OCI-LY1 (cell line): ENCODE data around the gene VAMP4.

ENCODE experiments used
- H2AFZ ChIP-seq: fragments of 200-600 bp; sonication (generic), shearing (Covaris generic); 2 replicates; pipeline ENCODE4 v1.6.0; 2014; ENCODE audit warnings: antibody characterized with exemption, mild to moderate bottlenecking, low read length
- H3F3A ChIP-seq: fragments of 200-600 bp; sonication (generic), shearing (Covaris generic); 2 replicates; pipeline ENCODE4 v1.6.0; 2014; ENCODE audit warnings: mild to moderate bottlenecking, antibody characterized with exemption, low read length, moderate library complexity; ENCODE audit not compliant: insufficient read depth
- H3K27ac ChIP-seq: fragments of 200-600 bp; sonication (generic); 2 replicates; pipeline ENCODE4 v1.5.1; 2014; ENCODE audit warnings: low read length, mixed run types, mild to moderate bottlenecking, low read depth; ENCODE audit not compliant: poor library complexity, severe bottlenecking
- H3K27me3 ChIP-seq: fragments of 200-600 bp; sonication (generic); 2 replicates; pipeline ENCODE4 v1.6.0; 2014; ENCODE audit warnings: antibody characterized with exemption, mild to moderate bottlenecking, low read length, moderate library complexity; ENCODE audit not compliant: insufficient read depth
- H3K36me3 ChIP-seq: fragments of 200-600 bp; sonication (generic); 2 replicates; pipeline ENCODE4 v1.6.1; 2014; ENCODE audit warnings: mild to moderate bottlenecking, antibody characterized with exemption, low read length, moderate library complexity, mixed read lengths; ENCODE audit not compliant: insufficient read depth
- H3K4me1 ChIP-seq: fragments of 200-600 bp; sonication (generic); 2 replicates; pipeline ENCODE4 v1.5.1; 2014; ENCODE audit warnings: mild to moderate bottlenecking, low read length, moderate library complexity; ENCODE audit not compliant: insufficient read depth, severe bottlenecking
- H3K4me2 ChIP-seq: fragments of 200-600 bp; sonication (generic), shearing (Covaris generic); 2 replicates; pipeline ENCODE4 v1.6.1; 2014; ENCODE audit warnings: low read length
- H3K4me3 ChIP-seq: fragments of 200-600 bp; sonication (generic); 2 replicates; pipeline ENCODE4 v1.5.1; 2014; ENCODE audit warnings: low read length, low read depth, mild to moderate bottlenecking, mixed read lengths; ENCODE audit not compliant: poor library complexity, severe bottlenecking
- H3K79me2 ChIP-seq: fragments of 200-600 bp; shearing (Covaris generic); 2 replicates; pipeline ENCODE4 v1.6.1; 2016; ENCODE audit warnings: mixed run types, low read length, mixed read lengths; ENCODE audit not compliant: insufficient read depth
- H3K9ac ChIP-seq: fragments of 200-600 bp; sonication (generic), shearing (Covaris generic); 2 replicates; pipeline ENCODE4 v1.6.1; 2014; ENCODE audit warnings: mild to moderate bottlenecking, low read length, mixed read lengths
- H3K9me2 ChIP-seq: fragments of 200-600 bp; sonication (generic), shearing (Covaris generic); 2 replicates; pipeline ENCODE4 v1.6.1; 2014; ENCODE audit warnings: low read depth, mild to moderate bottlenecking, low read length, mixed read lengths
- H3K9me3 ChIP-seq: fragments of 200-600 bp; shearing (Covaris generic); 2 replicates; pipeline ENCODE4 v1.6.1; 2014; ENCODE audit warnings: low read length, mixed read lengths
- H4K20me1 ChIP-seq: fragments of 200-600 bp; sonication (generic), shearing (Covaris generic); 2 replicates; pipeline ENCODE4 v1.6.0; 2016; ENCODE audit warnings: mild to moderate bottlenecking, low read length; ENCODE audit not compliant: insufficient read depth
- EZH2 ChIP-seq: fragments of 200-600 bp; sonication (generic), shearing (Covaris generic); IDR thresholded peaks from 2 replicates; pipeline ENCODE4 v1.8.0; 2017; ENCODE audit warnings: borderline replicate concordance, mixed run types, mild to moderate bottlenecking, antibody characterized with exemption, low read length, moderate library complexity, mixed read lengths
- TF ChIP-seq, protein P1 (sequence below): fragments of 200-600 bp; sonication (generic), shearing (Covaris generic); IDR thresholded peaks from 2 replicates; pipeline ENCODE4 v1.5.1; 2017; ENCODE audit warnings: mild to moderate bottlenecking, antibody characterized with exemption, low read length, moderate library complexity, mixed read lengths

Gene VAMP4

DNA sequence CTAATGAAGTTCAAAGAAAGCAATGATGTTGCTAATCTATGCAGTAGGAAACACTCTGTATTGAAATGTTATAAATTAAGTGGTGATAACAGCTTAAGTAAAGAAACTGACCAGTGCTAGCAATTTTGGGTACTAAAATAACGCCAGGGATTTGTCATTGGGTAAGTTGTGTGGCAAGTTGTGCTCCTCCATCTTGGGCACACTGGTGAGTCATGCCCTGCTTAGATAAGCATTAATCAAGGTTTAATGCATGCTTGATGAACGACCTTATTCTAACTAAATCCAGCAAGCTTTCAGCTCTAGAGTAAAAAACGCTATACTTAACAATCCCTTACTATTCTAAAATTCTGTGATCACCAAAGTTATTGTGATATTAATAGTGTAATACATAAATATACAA, 25.2 kb downstream of the VAMP4 start:
- Histone ChIP-seq H3K27ac (no peak overlapping the region), H3K4me1 (peaks cover 4% of the 10 kb centered on the region), H3K79me2 (no peaks in the 10 kb centered on the region), H3K27me3 (no peaks in the 10 kb centered on the region), H3K9ac (no peak overlapping the region), H2AFZ (no peak overlapping the region), H3K4me3 (no peak overlapping the region), H3K36me3 (0 out of 2 replicates have a peak, but pooled peaks cover 5% of the 10 kb centered on the region), H3F3A (no peaks in the 10 kb centered on the region), H4K20me1 (no peaks in the 10 kb centered on the region), H3K4me2 (no peak overlapping the region), H3K9me3 (no peaks in the 10 kb centered on the region), H3K9me2 (no peaks in the 10 kb centered on the region)
- TF ChIP-seq, protein P1, sequence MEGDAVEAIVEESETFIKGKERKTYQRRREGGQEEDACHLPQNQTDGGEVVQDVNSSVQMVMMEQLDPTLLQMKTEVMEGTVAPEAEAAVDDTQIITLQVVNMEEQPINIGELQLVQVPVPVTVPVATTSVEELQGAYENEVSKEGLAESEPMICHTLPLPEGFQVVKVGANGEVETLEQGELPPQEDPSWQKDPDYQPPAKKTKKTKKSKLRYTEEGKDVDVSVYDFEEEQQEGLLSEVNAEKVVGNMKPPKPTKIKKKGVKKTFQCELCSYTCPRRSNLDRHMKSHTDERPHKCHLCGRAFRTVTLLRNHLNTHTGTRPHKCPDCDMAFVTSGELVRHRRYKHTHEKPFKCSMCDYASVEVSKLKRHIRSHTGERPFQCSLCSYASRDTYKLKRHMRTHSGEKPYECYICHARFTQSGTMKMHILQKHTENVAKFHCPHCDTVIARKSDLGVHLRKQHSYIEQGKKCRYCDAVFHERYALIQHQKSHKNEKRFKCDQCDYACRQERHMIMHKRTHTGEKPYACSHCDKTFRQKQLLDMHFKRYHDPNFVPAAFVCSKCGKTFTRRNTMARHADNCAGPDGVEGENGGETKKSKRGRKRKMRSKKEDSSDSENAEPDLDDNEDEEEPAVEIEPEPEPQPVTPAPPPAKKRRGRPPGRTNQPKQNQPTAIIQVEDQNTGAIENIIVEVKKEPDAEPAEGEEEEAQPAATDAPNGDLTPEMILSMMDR = no peak
- no peak for TF ChIP-seq EZH2

DNA sequence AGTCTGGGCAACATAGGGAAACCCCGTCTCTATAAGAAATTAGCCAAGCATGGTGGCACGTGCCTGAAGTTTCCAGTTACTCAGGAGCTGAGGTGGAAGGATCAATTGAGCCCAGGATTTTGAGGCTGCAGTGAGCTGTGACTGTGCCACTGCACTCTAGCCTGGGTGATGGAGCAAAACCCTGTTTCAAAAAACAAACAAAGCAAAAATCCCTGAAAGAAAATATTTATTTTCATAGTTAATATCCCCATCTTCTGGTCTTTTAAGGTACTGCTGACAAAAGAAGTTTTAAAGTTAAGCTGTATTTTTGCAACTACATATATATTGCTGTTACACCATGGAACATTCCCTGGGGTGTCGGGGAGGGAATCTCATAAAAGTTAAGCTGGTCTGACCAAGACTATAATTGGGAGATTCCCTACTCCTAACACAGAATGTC, 26.0 kb downstream of the VAMP4 start:
- Histone ChIP-seq H3K36me3 (0 out of 2 replicates have a peak, but pooled peaks cover 5% of the 10 kb centered on the region), H2AFZ (no peak overlapping the region), H3K9me3 (no peaks in the 10 kb centered on the region), H3K9ac (no peak overlapping the region), H3K27me3 (no peaks in the 10 kb centered on the region), H3K9me2 (no peaks in the 10 kb centered on the region), H3K4me3 (no peak overlapping the region), H3K4me1 (peaks cover 4% of the 10 kb centered on the region), H3K27ac (no peak overlapping the region), H4K20me1 (no peaks in the 10 kb centered on the region), H3F3A (no peaks in the 10 kb centered on the region), H3K4me2 (no peak overlapping the region), H3K79me2 (no peaks in the 10 kb centered on the region)
- TF ChIP-seq, protein P1 = peak; percentile 47; the same call in 1 of the 2 replicates
- no peak for TF ChIP-seq EZH2

DNA sequence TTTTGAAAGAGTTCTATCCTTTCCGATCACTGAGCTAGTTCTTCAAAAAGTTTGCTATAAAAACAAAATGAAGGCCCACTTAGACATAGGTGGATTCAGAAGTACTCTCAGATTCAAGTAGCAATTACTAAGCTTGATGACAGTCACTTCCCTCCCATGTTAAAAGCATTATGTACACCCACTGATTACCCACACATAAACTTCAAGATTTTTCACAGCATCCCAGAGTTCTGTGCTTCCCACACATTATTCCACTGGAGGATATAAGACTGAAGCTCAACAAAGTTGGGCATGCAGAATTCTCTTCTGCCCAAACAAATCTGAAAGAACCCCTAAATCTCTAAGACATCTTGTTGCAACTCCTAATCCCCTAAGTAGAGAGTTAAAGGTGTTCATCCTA, 29.5 kb downstream of the VAMP4 start:
- Histone ChIP-seq H3K79me2 (no peaks in the 10 kb centered on the region), H3K4me2 (no peak overlapping the region), H3K27ac (no peak overlapping the region), H3K9me2 (no peaks in the 10 kb centered on the region), H3K4me1 (peaks cover 4% of the 10 kb centered on the region), H3K9ac (no peak overlapping the region), H3K9me3 (no peaks in the 10 kb centered on the region), H4K20me1 (no peaks in the 10 kb centered on the region), H3K27me3 (no peaks in the 10 kb centered on the region), H2AFZ (no peak overlapping the region), H3K36me3 (0 out of 2 replicates have a peak, but pooled peaks cover 11% of the 10 kb centered on the region), H3K4me3 (no peak overlapping the region), H3F3A (no peaks in the 10 kb centered on the region)
- no peak for TF ChIP-seq EZH2
- TF ChIP-seq, protein P1 = no peak
